ENCODE measurements around the gene DNHD1. TPM values are rescaled to one million over a fixed set of nuclear protein-coding genes. Genes with fewer than 3 reads are reported as not detected.
"Not testable (repeated sequence)": the region's sequence is repeated elsewhere in the genome, so short reads cannot be mapped to it uniquely, and the experiment has no call there.

The DNHD1 gene
- total RNA-seq, 2 experiments from 2014 or later: 18.5 to 19.6 TPM

DNA sequence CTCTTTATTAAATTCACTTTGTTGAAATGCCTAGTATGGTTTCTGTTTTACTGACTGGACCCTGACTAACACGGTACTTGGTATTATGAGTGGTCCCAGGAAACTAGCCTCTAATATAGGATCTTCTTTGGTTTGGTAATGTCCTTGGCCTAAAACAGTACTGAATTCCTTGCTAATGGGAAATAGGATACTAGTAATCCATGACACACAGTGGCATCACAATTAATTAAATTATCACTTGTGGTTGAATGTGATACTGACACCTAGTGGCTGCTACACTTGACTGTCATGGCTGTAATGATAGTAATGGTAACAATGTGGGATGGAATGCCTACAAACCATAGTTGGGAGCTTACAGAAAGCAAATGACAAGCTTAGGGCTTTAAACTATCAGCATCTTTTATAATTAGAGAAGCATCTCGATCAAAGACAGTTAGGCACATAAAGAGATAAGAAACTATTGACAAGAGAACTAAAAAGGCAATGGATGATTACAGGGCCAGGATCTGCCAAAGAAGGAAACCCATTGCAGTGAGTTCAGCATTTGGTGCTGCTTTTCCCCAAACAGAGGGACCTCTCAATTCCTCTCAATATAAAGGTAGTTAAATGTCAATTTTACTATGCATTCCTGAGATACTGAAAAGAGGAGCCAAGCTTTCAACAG lies 8.6 kb downstream of the DNHD1 start:
- Mint-ChIP-seq H3K27me3 (no peaks in the 10 kb centered on the region), H3K36me3 (ENCODE audit: low read depth) (peaks cover 16% of the 10 kb centered on the region), H3K4me1 (peaks cover 4% of the 10 kb centered on the region), H3K9me3 (no peaks in the 10 kb centered on the region), H3K4me3 (no peak overlapping the region), H3K27ac (no peak overlapping the region)
- POLR2A ChIA-PET: interaction anchor here (0.8 to 1.0 kb wide), 2 partner anchors 122 to 127 kb away, joined by 3 to 6 read pairs; no protein-coding TSS in a partner anchor
- CTCF ChIA-PET: interaction anchor here (0.6 to 6.2 kb wide), 19 partner anchors 9 to 178 kb away, joined by 3 to 122 read pairs (median 4); partner anchors contain the start of genes ARFIP2, DNHD1, MRPL17 and TIMM10B
- no peak for DNase-seq

DNA sequence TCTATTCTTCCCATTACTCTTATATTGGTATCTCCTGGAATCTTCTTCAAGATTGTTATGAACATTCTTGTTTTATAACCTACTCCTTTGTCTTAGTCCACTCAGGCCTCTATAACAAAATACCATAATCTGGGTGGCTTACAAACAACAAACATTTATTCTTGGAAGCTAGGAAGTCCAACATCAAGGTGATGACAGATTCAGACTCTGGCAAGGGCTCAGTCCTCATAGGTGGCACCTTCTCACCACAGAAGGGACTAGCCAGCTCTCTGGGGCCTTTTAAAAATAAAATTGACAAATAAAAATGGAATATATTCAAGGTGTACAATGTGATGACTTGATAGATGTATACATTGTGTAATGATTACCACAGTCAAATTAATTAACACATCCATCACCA lies 19.8 kb downstream of the DNHD1 start:
- Mint-ChIP-seq H3K27me3 (no peaks in the 10 kb centered on the region), H3K4me1 (no peaks in the 10 kb centered on the region), H3K27ac (no peak overlapping the region), H3K4me3 (no peak overlapping the region), H3K36me3 (ENCODE audit: low read depth) (peaks cover 31% of the 10 kb centered on the region), H3K9me3 (no peaks in the 10 kb centered on the region)
- no peak for DNase-seq
- ChIA-PET POLR2A (no interaction called here), CTCF (no interaction called here)

- CTCF ChIA-PET: interaction anchor here (0.7 to 1.3 kb wide), 5 partner anchors 14 to 163 kb away, joined by 3 to 4 read pairs (median 3); partner anchors contain the start of gene MRPL17
- H3K36me3 Mint-ChIP-seq (ENCODE audit: low read depth): peaks cover 29% of the 10 kb centered on the region
- no peaks in the 10 kb centered on the region for H3K9me3 Mint-ChIP-seq
- H3K27ac Mint-ChIP-seq: no peak overlapping the region
- no peak for DNase-seq
- POLR2A ChIA-PET: no interaction called here
- H3K4me1 Mint-ChIP-seq: peaks cover 2% of the 10 kb centered on the region
- no peaks in the 10 kb centered on the region for H3K27me3 Mint-ChIP-seq
- H3K4me3 Mint-ChIP-seq: no peak overlapping the region
Observed at GRCh38 chr11:6520265-6520664, 23.2 kb downstream of the DNHD1 start.

DNA sequence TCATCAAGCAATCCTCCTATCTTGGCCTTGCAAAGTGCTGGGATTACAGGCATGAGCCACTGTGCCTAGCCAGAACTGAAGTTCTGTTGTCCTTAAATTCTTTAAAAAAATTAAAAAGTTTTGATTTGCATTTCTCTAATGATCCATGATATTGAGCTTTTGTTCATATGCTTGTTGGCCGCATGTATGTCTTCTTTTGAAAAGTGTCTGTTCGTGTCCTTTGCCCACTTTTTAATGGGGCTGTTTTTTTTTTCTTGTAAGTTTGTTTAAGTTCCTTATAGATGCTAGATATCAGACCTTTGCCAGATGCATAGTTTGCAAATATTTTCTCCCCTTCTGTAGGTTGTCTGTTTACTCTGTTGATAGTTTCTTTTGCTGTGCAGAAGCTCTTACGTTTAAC lies 24.9 kb downstream of the DNHD1 start:
- not testable (repeated sequence) for H3K4me3 Mint-ChIP-seq, DNase-seq, H3K27me3 Mint-ChIP-seq, H3K9me3 Mint-ChIP-seq, H3K27ac Mint-ChIP-seq
- ChIA-PET POLR2A (interaction anchor here (0.6 kb wide), 1 partner anchor 96 kb away, joined by 3 read pairs; no protein-coding TSS in a partner anchor), CTCF (interaction anchor here (0.6 to 2.6 kb wide), 3 partner anchors 9 to 1072 kb away, joined by 3 to 10 read pairs (median 3); no protein-coding TSS in a partner anchor)
- H3K4me1 Mint-ChIP-seq: peaks cover 12% of the 10 kb centered on the region
- H3K36me3 Mint-ChIP-seq (ENCODE audit: low read depth): peaks cover 27% of the 10 kb centered on the region

DNA sequence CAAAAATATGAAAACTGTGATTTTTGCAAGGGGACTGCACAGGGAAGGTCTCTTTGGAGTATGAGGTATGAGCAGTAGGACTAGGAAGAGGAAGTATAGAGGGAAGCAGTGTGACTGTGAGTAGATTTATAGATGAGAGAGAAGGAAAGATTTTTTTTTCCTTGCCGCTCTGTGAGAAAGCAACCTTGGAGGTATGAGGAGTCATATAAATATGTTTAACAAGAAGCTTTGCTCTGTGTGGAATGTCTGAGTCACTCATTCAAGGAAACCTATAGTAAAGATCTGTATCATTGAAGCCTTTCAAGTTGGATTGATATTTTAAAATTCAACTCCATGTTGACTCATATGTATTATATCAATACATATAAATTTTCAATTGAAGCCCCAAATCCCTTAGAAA lies 26.2 kb downstream of the DNHD1 start:
- Mint-ChIP-seq H3K27ac (no peak overlapping the region), H3K4me3 (no peak overlapping the region), H3K36me3 (ENCODE audit: low read depth) (peaks cover 37% of the 10 kb centered on the region), H3K27me3 (no peaks in the 10 kb centered on the region), H3K4me1 (peaks cover 16% of the 10 kb centered on the region), H3K9me3 (no peaks in the 10 kb centered on the region)
- DNase-seq: no peak
- ChIA-PET POLR2A (no interaction called here), CTCF (interaction anchor here (1.4 to 2.6 kb wide), 3 partner anchors 8 to 172 kb away, joined by 3 to 10 read pairs (median 5); no protein-coding TSS in a partner anchor)

GRCh38 chr11:6526411-6527135 lies 29.5 kb downstream of the DNHD1 start:
- CTCF ChIA-PET: interaction anchor here (0.8 to 1.4 kb wide), 7 partner anchors 142 to 231 kb away, joined by 3 to 11 read pairs (median 3); partner anchors contain the start of gene MRPL17
- H3K27me3 Mint-ChIP-seq: no peaks in the 10 kb centered on the region

GRCh38 chr11:6529266-6529665 lies 32.2 kb downstream of the DNHD1 start:
- H3K27me3 Mint-ChIP-seq: no peaks in the 10 kb centered on the region
- no peak overlapping the region for H3K4me3 Mint-ChIP-seq
- ChIA-PET POLR2A (no interaction called here), CTCF (interaction anchor here (0.7 to 5.4 kb wide), 10 partner anchors 12 to 177 kb away, joined by 3 to 57 read pairs (median 4); partner anchors contain the start of genes MRPL17 and TPP1)
- H3K9me3 Mint-ChIP-seq: no peaks in the 10 kb centered on the region
- DNase-seq: no peak
- peaks cover 15% of the 10 kb centered on the region for H3K4me1 Mint-ChIP-seq
- H3K27ac Mint-ChIP-seq: no peak overlapping the region
- H3K36me3 Mint-ChIP-seq (ENCODE audit: low read depth): peaks cover 27% of the 10 kb centered on the region

More at GRCh38 chr11:6526411-6527135, 29.5 kb downstream of the DNHD1 start:
- no peak for DNase-seq
- no peaks in the 10 kb centered on the region for H3K9me3 Mint-ChIP-seq
- peaks cover 16% of the 10 kb centered on the region for H3K4me1 Mint-ChIP-seq
- POLR2A ChIA-PET: interaction anchor here (1.2 to 1.4 kb wide), 2 partner anchors 45 to 92 kb away, joined by 3 to 5 read pairs; partner anchors contain the start of genes ARFIP2 and TIMM10B
- H3K36me3 Mint-ChIP-seq (ENCODE audit: low read depth): peaks cover 33% of the 10 kb centered on the region
- H3K27ac Mint-ChIP-seq: peak overlapping the region; percentile 68
- peak overlapping the region; percentile 44 for H3K4me3 Mint-ChIP-seq

DNA sequence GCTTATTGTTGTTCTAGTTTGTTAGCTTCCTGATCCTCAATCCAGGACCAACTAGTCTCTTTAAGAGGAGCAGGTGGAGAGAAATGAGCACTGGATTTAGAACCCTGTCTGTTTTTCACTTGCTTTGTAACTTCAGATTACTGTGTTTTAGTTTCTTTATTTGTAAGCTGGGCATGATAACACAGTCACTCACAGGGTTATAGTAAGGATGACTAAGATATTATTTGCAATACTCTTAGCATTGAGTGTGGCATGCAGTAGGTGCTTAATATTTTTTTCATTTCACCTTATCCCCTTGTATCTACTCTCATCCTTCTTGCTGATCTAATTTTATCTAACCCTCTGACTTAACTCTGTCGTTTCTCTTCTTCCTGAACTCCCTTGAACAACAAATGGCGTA lies 33.8 kb downstream of the DNHD1 start:
- Mint-ChIP-seq H3K36me3 (ENCODE audit: low read depth) (peaks cover 25% of the 10 kb centered on the region), H3K4me1 (peaks cover 15% of the 10 kb centered on the region), H3K9me3 (no peaks in the 10 kb centered on the region), H3K27ac (no peak overlapping the region), H3K4me3 (no peak overlapping the region), H3K27me3 (no peaks in the 10 kb centered on the region)
- CTCF ChIA-PET: interaction anchor here (0.7 to 5.4 kb wide), 33 partner anchors 8 to 394 kb away, joined by 3 to 57 read pairs (median 4); partner anchors contain the start of genes ARFIP2, ILK, MRPL17 and RRP8
- POLR2A ChIA-PET: interaction anchor here (1.3 kb wide), 1 partner anchor 150 kb away, joined by 3 read pairs; no protein-coding TSS in a partner anchor
- DNase-seq: no peak

DNA sequence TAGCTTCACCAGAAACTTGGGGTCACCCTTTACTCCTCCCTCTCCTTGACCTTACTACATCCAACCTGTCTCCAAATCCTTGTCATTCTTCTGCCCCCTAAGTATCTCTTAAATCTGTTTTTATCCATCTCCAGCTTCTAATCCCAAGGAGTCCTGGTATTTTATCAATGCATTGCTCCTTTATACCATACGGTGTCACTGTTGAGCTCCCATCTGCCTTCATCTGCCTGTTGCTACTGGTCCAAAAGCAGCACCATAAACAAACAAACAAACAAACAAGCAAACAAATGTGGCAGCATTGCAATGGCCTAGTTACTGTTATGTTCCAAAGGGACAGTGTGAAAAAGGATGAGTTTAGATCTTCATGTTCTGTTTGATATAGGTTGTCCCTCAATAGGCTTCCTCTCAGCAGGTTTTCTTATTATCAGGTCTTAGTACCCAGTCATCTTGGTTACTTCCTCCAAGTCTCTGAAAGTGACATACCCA lies 34.2 kb downstream of the DNHD1 start:
- ChIA-PET POLR2A (interaction anchor here (1.1 to 1.3 kb wide), 2 partner anchors 50 to 150 kb away, joined by 3 read pairs; partner anchors contain the start of genes ARFIP2 and TIMM10B), CTCF (interaction anchor here (0.6 to 5.4 kb wide), 34 partner anchors 9 to 394 kb away, joined by 3 to 57 read pairs (median 4); partner anchors contain the start of genes ARFIP2, ILK, MRPL17 and RRP8)
- H3K36me3 Mint-ChIP-seq (ENCODE audit: low read depth): peaks cover 24% of the 10 kb centered on the region
- no peaks in the 10 kb centered on the region for H3K9me3 Mint-ChIP-seq
- peak; percentile 29 for DNase-seq
- H3K27me3 Mint-ChIP-seq: no peaks in the 10 kb centered on the region
- peaks cover 10% of the 10 kb centered on the region for H3K4me1 Mint-ChIP-seq
- H3K27ac Mint-ChIP-seq: no peak overlapping the region
- no peak overlapping the region for H3K4me3 Mint-ChIP-seq

DNA sequence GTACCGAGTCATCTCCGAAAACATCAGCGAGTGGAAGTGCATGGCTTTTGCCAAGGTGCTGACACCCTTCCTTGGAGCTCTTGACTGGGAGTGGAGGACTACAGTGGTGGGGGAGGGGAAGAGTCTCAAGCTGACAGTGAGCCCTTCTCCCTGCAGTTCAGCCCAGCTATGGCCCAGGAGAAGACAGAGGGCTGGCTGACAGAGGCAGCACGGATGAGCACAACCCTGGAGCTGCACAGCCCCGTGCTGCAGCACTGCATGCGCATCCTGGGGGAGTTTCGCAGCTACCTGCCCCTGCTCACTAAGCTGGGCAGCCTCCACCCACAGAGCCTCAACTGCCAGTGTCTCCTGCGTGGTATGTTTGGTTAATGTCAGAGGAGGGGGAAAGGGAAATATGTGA lies 41.4 kb downstream of the DNHD1 start:
- ChIA-PET POLR2A (no interaction called here), CTCF (interaction anchor here (1.1 kb wide), 1 partner anchor 217 kb away, joined by 3 read pairs; no protein-coding TSS in a partner anchor)

DNA sequence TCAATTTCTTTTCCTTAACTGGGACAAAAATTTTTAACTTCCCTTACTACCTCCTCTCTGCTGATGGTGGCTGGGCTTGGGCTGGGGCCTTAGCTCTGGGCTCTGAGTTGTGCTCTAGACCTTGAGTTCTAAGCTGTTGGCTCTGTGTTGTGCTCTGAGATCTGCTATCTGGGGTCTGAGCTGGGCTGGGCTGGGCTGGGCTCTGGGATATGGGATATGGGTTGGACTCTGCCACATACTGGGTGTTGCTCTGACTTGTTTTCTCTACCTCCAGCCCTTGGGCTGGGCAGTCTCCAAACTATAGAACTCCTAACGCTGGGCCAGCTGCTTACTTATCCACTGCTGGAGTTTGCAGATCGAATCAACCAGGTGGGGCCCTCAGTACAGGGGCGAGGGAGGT lies 41.9 kb downstream of the DNHD1 start:
- no peaks in the 10 kb centered on the region for H3K9me3 Mint-ChIP-seq
- ChIA-PET POLR2A (no interaction called here), CTCF (interaction anchor here (1.1 kb wide), 1 partner anchor 216 kb away, joined by 3 read pairs; no protein-coding TSS in a partner anchor)
- peaks cover 9% of the 10 kb centered on the region for H3K4me1 Mint-ChIP-seq
- H3K4me3 Mint-ChIP-seq: no peak overlapping the region
- no peak overlapping the region for H3K27ac Mint-ChIP-seq
- H3K36me3 Mint-ChIP-seq (ENCODE audit: low read depth): peaks cover 5% of the 10 kb centered on the region
- H3K27me3 Mint-ChIP-seq: no peaks in the 10 kb centered on the region
- DNase-seq: no peak

More for the DNA sequence above, 41.4 kb downstream of the DNHD1 start:
- no peaks in the 10 kb centered on the region for H3K27me3 Mint-ChIP-seq
- H3K4me3 Mint-ChIP-seq: no peak overlapping the region
- H3K27ac Mint-ChIP-seq: no peak overlapping the region
- no peak for DNase-seq
- H3K36me3 Mint-ChIP-seq (ENCODE audit: low read depth): peaks cover 5% of the 10 kb centered on the region
- H3K9me3 Mint-ChIP-seq: no peaks in the 10 kb centered on the region
- H3K4me1 Mint-ChIP-seq: peaks cover 9% of the 10 kb centered on the region

DNA sequence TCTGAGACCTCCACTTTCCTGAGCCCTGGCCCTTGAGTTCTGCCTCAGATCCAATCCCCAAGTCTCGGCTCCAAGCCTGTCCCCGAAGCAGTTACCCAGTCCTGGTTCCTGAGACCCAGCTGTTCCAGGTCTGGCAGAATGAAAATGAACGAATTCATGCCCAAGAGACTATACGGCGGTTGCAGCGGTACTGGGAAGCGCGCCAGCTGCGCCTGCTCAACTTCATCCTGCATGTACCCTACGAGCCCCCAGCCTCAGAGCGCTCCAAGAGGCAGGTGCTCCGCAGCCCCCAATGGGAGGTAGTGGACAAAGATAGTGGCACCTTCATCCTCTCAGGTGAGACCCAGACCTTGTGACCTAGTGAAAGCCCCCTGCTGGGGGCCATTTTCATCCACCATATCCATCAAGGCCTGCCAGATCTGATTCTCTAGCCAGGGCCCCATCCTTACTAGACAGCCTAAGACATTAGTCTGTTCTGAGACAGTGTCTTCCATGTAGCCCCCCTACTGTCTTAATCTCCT lies 42.7 kb downstream of the DNHD1 start:
- DNase-seq: no peak
- no peak overlapping the region for H3K4me3 Mint-ChIP-seq
- POLR2A ChIA-PET: no interaction called here
- H3K27me3 Mint-ChIP-seq: no peaks in the 10 kb centered on the region
- peaks cover 5% of the 10 kb centered on the region for H3K36me3 Mint-ChIP-seq (ENCODE audit: low read depth)
- H3K9me3 Mint-ChIP-seq: no peaks in the 10 kb centered on the region
- peaks cover 9% of the 10 kb centered on the region for H3K4me1 Mint-ChIP-seq
- CTCF ChIA-PET: interaction anchor here (3.0 kb wide), 1 partner anchor 9 kb away, joined by 17 read pairs; no protein-coding TSS in a partner anchor
- no peak overlapping the region for H3K27ac Mint-ChIP-seq

All from activated CD4-positive, alpha-beta memory T cell treated with anti-CD3 and anti-CD28 coated beads, Interleukin-2, amount 10 ng/mL, durations not matched to agents 7 days and 5 days (primary cell).